Left colon (tissue), 2 donors: Measurements from ENCODE around the gene CCDC92B. TPM values are rescaled to one million over a fixed set of nuclear protein-coding genes. Genes with fewer than 3 reads are reported as not detected.
"Not testable (repeated sequence)": the region's sequence is repeated elsewhere in the genome, so short reads cannot be mapped to it uniquely, and the experiment has no call there.

Source experiments
- ATAC-seq: fragments of 200-7000 bp; cut with Tn5 transposase; one replicate; pipeline ENCODE4 v1.9.1; 2020; ENCODE audit warnings: mild to moderate bottlenecking, moderate library complexity
- DNase-seq, 2 donors: peaks; one replicate each; pipeline ENCODE4 v3.0.0-alpha.2; 2020
- intact Hi-C, 2 donors: fragments of 100-400 bp; cut with DNase I in 1 of 2; cut with micrococcal nuclease in 1 of 2; formaldehyde crosslinking; loops; one replicate each; pipeline versions ENCODE4 v1.11.2 to v1.14.0; 2022; cut with DNase I, micrococcal nuclease
- microRNA-seq, 2 donors: library from miRNA; unstranded; fragments of <30 nt; microRNA quantifications; one replicate each; pipeline versions ENCODE4 v1.1.0 to v1.2.0, GENCODE V29; 2020
- total RNA-seq, 2 donors: library from RNA; stranded (reverse); fragmentation: NEBNext Ultra II Directional; extraction: Animal tissue kit (Norgen Biotek cat#: 25700); gene quantifications; one replicate each; pipeline ENCODE4 v1.2.1, GENCODE V29; 2021
- donor health status: DM: no; HTN: no; CAD: no.
- donor health status: DM: yes; HTN: yes; CAD: no.

Gene CCDC92B
- total RNA-seq, 2 donors from 2014 or later = 0.92 to 1.5 TPM

DNA sequence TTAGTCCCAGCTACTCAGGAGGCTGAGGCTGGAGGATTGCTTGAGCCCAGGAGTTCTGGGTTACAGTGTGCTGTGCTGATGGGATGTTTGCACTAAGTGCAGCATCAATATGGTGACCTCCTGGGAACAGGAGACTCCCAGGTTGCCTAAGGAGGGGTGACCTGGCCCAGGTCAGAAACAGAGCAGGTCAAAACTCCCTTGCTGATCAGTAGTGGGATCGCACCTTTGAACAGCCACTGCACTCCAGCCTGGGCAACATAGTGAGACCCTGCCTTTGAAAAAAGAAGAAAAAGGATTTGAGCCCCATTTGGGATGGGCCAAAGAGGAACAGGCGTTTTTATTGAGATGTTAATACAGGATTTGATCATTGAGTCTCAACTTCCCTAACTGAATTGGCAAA is 68.5 kb downstream of the CCDC92B start:
- intact Hi-C loops = no loop called here

GRCh38 chr17:2679247-2679646 is 70.2 kb downstream of the CCDC92B start:
- not testable (repeated sequence) for DNase-seq, ATAC-seq
- intact Hi-C loops = loop anchor here in 1 of 2 donors (10.0 kb wide), 1 partner anchor 84 kb away; the partner anchor contains the start of gene PAFAH1B1

More for the DNA sequence above, 68.5 kb downstream of the CCDC92B start:
- no peak for DNase-seq
- ATAC-seq = no peak

Small RNAs within 50 kb of the gene (microRNA-seq; reads per million reads assigned to microRNA genes)
- gene MIR1253 (0 reads per million in 2 donors), gene MIR6776 (0 to 0.53 reads per million in 2 donors)

Other genes with a start within 250 kb of the CCDC92B start
- gene METTL16, start 237.8 kb downstream of the CCDC92B start, total RNA-seq = 10 to 100 TPM; 13.7 to 14.2 TPM
- 100 to 1,000 TPM; 117 to 120 TPM for gene PAFAH1B1, start 156.0 kb downstream of the CCDC92B start, total RNA-seq
- gene CLUH, start 37.9 kb downstream of the CCDC92B start, total RNA-seq = 100 to 1,000 TPM; 129 to 174 TPM
- 10 to 100 TPM; 40.8 to 55.2 TPM for gene RAP1GAP2, start 46.8 kb upstream of the CCDC92B start, total RNA-seq